Measurements from ENCODE around the gene IFT122. TPM values are rescaled to one million over a fixed set of nuclear protein-coding genes. Genes with fewer than 3 reads are reported as not detected.
"Not testable (repeated sequence)": the region's sequence is repeated elsewhere in the genome, so short reads cannot be mapped to it uniquely, and the experiment has no call there.

IFT122 gene
- total RNA-seq, 1 experiment from 2014 or later: 4.7 TPM

GRCh38 chr3:129536374-129536667 lies 96.3 kb downstream of the IFT122 start:
- Histone ChIP-seq H3K36me3 (ENCODE audit: insufficient read depth, low read length) (no peaks in the 10 kb centered on the region), H4K20me1 (ENCODE audit: insufficient read depth, low read depth, low read length) (no peaks in the 10 kb centered on the region), H3K27ac (ENCODE audit: low read length) (no peak overlapping the region), H2AFZ (ENCODE audit: low read length) (no peak overlapping the region), H3K9me3 (ENCODE audit: low read length) (no peaks in the 10 kb centered on the region), H3K9ac (ENCODE audit: low read length) (no peak overlapping the region), H3K9me2 (replicated peaks; ENCODE audit: insufficient read depth, low read length) (no peaks in the 10 kb centered on the region), H3K4me1 (ENCODE audit: low read length) (no peaks in the 10 kb centered on the region), H3K27me3 (ENCODE audit: low read length) (no peaks in the 10 kb centered on the region), H3K79me2 (ENCODE audit: low read length) (no peaks in the 10 kb centered on the region), H3K4me2 (ENCODE audit: low read depth, low read length, poor library complexity, severe bottlenecking) (no peak overlapping the region), H3K4me3 (ENCODE audit: low read length) (no peak overlapping the region)
- no peak for DNase-seq

- no peaks in the 10 kb centered on the region for H3K9me2 ChIP-seq (replicated peaks; ENCODE audit: insufficient read depth, low read length)
- no peaks in the 10 kb centered on the region for H3K4me1 ChIP-seq (ENCODE audit: low read length)
Observed at GRCh38 chr3:129536804-129537203, 96.8 kb downstream of the IFT122 start.

GRCh38 chr3:129539206-129539605 lies 99.2 kb downstream of the IFT122 start:
- no peaks in the 10 kb centered on the region for H3K27me3 ChIP-seq (ENCODE audit: low read length)
- no peaks in the 10 kb centered on the region for H4K20me1 ChIP-seq (ENCODE audit: insufficient read depth, low read depth, low read length)
- no peak overlapping the region for H3K9ac ChIP-seq (ENCODE audit: low read length)
- H2AFZ ChIP-seq (ENCODE audit: low read length): no peak overlapping the region
- DNase-seq: no peak
- H3K4me1 ChIP-seq (ENCODE audit: low read length): no peaks in the 10 kb centered on the region
- no peaks in the 10 kb centered on the region for H3K36me3 ChIP-seq (ENCODE audit: insufficient read depth, low read length)
- H3K9me3 ChIP-seq (ENCODE audit: low read length): no peaks in the 10 kb centered on the region
- H3K4me3 ChIP-seq (ENCODE audit: low read length): no peak overlapping the region
- no peak overlapping the region for H3K27ac ChIP-seq (ENCODE audit: low read length)
- no peaks in the 10 kb centered on the region for H3K79me2 ChIP-seq (ENCODE audit: low read length)
- H3K9me2 ChIP-seq (replicated peaks; ENCODE audit: insufficient read depth, low read length): no peaks in the 10 kb centered on the region
- H3K4me2 ChIP-seq (ENCODE audit: low read depth, low read length, poor library complexity, severe bottlenecking): no peak overlapping the region

More at GRCh38 chr3:129536804-129537203, 96.8 kb downstream of the IFT122 start:
- no peak overlapping the region for H2AFZ ChIP-seq (ENCODE audit: low read length)
- no peak overlapping the region for H3K9ac ChIP-seq (ENCODE audit: low read length)
- peak; percentile 48 for DNase-seq
- no peak overlapping the region for H3K4me2 ChIP-seq (ENCODE audit: low read depth, low read length, poor library complexity, severe bottlenecking)
- H3K4me3 ChIP-seq (ENCODE audit: low read length): no peak overlapping the region
- H4K20me1 ChIP-seq (ENCODE audit: insufficient read depth, low read depth, low read length): no peaks in the 10 kb centered on the region
- no peaks in the 10 kb centered on the region for H3K79me2 ChIP-seq (ENCODE audit: low read length)
- H3K36me3 ChIP-seq (ENCODE audit: insufficient read depth, low read length): no peaks in the 10 kb centered on the region
- H3K9me3 ChIP-seq (ENCODE audit: low read length): no peaks in the 10 kb centered on the region
- no peak overlapping the region for H3K27ac ChIP-seq (ENCODE audit: low read length)
- H3K27me3 ChIP-seq (ENCODE audit: low read length): no peaks in the 10 kb centered on the region

- Histone ChIP-seq H3K79me2 (ENCODE audit: low read length) (no peaks in the 10 kb centered on the region), H4K20me1 (ENCODE audit: insufficient read depth, low read depth, low read length) (no peaks in the 10 kb centered on the region), H3K27me3 (ENCODE audit: low read length) (no peaks in the 10 kb centered on the region), H3K4me1 (ENCODE audit: low read length) (no peaks in the 10 kb centered on the region), H3K9me3 (ENCODE audit: low read length) (no peaks in the 10 kb centered on the region), H3K9ac (ENCODE audit: low read length) (no peak overlapping the region), H3K4me3 (ENCODE audit: low read length) (no peak overlapping the region), H3K36me3 (ENCODE audit: insufficient read depth, low read length) (no peaks in the 10 kb centered on the region), H3K9me2 (replicated peaks; ENCODE audit: insufficient read depth, low read length) (no peaks in the 10 kb centered on the region), H2AFZ (ENCODE audit: low read length) (no peak overlapping the region), H3K4me2 (ENCODE audit: low read depth, low read length, poor library complexity, severe bottlenecking) (no peak overlapping the region), H3K27ac (ENCODE audit: low read length) (no peak overlapping the region)
- DNase-seq: no peak
Observed at GRCh38 chr3:129540776-129541516, 100.9 kb downstream of the IFT122 start.

GRCh38 chr3:129542747-129543146 lies 102.7 kb downstream of the IFT122 start:
- no peaks in the 10 kb centered on the region for H3K27me3 ChIP-seq (ENCODE audit: low read length)
- H2AFZ ChIP-seq (ENCODE audit: low read length): no peak overlapping the region
- H3K4me1 ChIP-seq (ENCODE audit: low read length): no peaks in the 10 kb centered on the region
- no peaks in the 10 kb centered on the region for H3K79me2 ChIP-seq (ENCODE audit: low read length)
- no peaks in the 10 kb centered on the region for H3K9me2 ChIP-seq (replicated peaks; ENCODE audit: insufficient read depth, low read length)
- H3K4me3 ChIP-seq (ENCODE audit: low read length): no peak overlapping the region
- H3K9me3 ChIP-seq (ENCODE audit: low read length): no peaks in the 10 kb centered on the region
- H3K4me2 ChIP-seq (ENCODE audit: low read depth, low read length, poor library complexity, severe bottlenecking): no peak overlapping the region
- H3K9ac ChIP-seq (ENCODE audit: low read length): no peak overlapping the region
- H3K27ac ChIP-seq (ENCODE audit: low read length): no peak overlapping the region
- no peak for DNase-seq
- no peaks in the 10 kb centered on the region for H4K20me1 ChIP-seq (ENCODE audit: insufficient read depth, low read depth, low read length)
- no peaks in the 10 kb centered on the region for H3K36me3 ChIP-seq (ENCODE audit: insufficient read depth, low read length)

GRCh38 chr3:129543156-129543790 lies 103.2 kb downstream of the IFT122 start, which contains the start of gene H1-8:
TSS of gene H1-8 (plus strand) at chr3:129543175. CDS start at chr3:129543219, 44 bp downstream.
- DNase-seq: no peak
- Histone ChIP-seq H4K20me1 (ENCODE audit: insufficient read depth, low read depth, low read length) (no peaks in the 10 kb centered on the region), H3K27ac (ENCODE audit: low read length) (no peak within 1 kb of the TSS), H3K79me2 (ENCODE audit: low read length) (no peaks in the 10 kb centered on the region), H3K4me2 (ENCODE audit: low read depth, low read length, poor library complexity, severe bottlenecking) (no peak within 1 kb of the TSS), H3K9ac (ENCODE audit: low read length) (no peak within 1 kb of the TSS), H3K36me3 (ENCODE audit: insufficient read depth, low read length) (no peaks in the 10 kb centered on the region), H3K4me1 (ENCODE audit: low read length) (no peaks in the 10 kb centered on the region), H3K4me3 (ENCODE audit: low read length) (no peak within 1 kb of the TSS), H3K9me2 (replicated peaks; ENCODE audit: insufficient read depth, low read length) (no peaks in the 10 kb centered on the region), H3K9me3 (ENCODE audit: low read length) (no peaks in the 10 kb centered on the region), H3K27me3 (ENCODE audit: low read length) (no peaks in the 10 kb centered on the region), H2AFZ (ENCODE audit: low read length) (no peak within 1 kb of the TSS)

GRCh38 chr3:129543999-129544398 lies 104.0 kb downstream of the IFT122 start:
- no peaks in the 10 kb centered on the region for H3K4me1 ChIP-seq (ENCODE audit: low read length)
- no peak overlapping the region for H2AFZ ChIP-seq (ENCODE audit: low read length)
- H3K9me3 ChIP-seq (ENCODE audit: low read length): no peaks in the 10 kb centered on the region
- no peak overlapping the region for H3K9ac ChIP-seq (ENCODE audit: low read length)
- DNase-seq: no peak
- H3K4me2 ChIP-seq (ENCODE audit: low read depth, low read length, poor library complexity, severe bottlenecking): no peak overlapping the region
- no peak overlapping the region for H3K27ac ChIP-seq (ENCODE audit: low read length)
- no peaks in the 10 kb centered on the region for H3K9me2 ChIP-seq (replicated peaks; ENCODE audit: insufficient read depth, low read length)
- no peaks in the 10 kb centered on the region for H4K20me1 ChIP-seq (ENCODE audit: insufficient read depth, low read depth, low read length)
- H3K36me3 ChIP-seq (ENCODE audit: insufficient read depth, low read length): no peaks in the 10 kb centered on the region
- no peaks in the 10 kb centered on the region for H3K79me2 ChIP-seq (ENCODE audit: low read length)
- no peak overlapping the region for H3K4me3 ChIP-seq (ENCODE audit: low read length)
- H3K27me3 ChIP-seq (ENCODE audit: low read length): no peaks in the 10 kb centered on the region

GRCh38 chr3:129545951-129546350 lies 105.9 kb downstream of the IFT122 start:
- H4K20me1 ChIP-seq (ENCODE audit: insufficient read depth, low read depth, low read length); H3K9ac ChIP-seq (ENCODE audit: low read length); H3K9me3 ChIP-seq (ENCODE audit: low read length); H3K36me3 ChIP-seq (ENCODE audit: insufficient read depth, low read length); H3K27me3 ChIP-seq (ENCODE audit: low read length); H3K27ac ChIP-seq (ENCODE audit: low read length); DNase-seq; H3K4me1 ChIP-seq (ENCODE audit: low read length); H3K9me2 ChIP-seq (replicated peaks; ENCODE audit: insufficient read depth, low read length); H3K79me2 ChIP-seq (ENCODE audit: low read length); H3K4me3 ChIP-seq (ENCODE audit: low read length); H3K4me2 ChIP-seq (ENCODE audit: low read depth, low read length, poor library complexity, severe bottlenecking); H2AFZ ChIP-seq (ENCODE audit: low read length): not testable (repeated sequence)
